Measurements from ENCODE around the gene CAB39L.

- no peak for TF ChIP-seq CTCF (conservative IDR thresholded peaks at IDR 0.05; ENCODE audit: low read depth, low read length)
- TF ChIP-seq RFX5 (IDR thresholded peaks at IDR 0.05; ENCODE audit: low read depth, low read length) = no peak
- TF ChIP-seq RCOR1 (IDR thresholded peaks at IDR 0.05; ENCODE audit: insufficient replicate concordance, low read length) = no peak
- TF ChIP-seq FOS (IDR thresholded peaks at IDR 0.05; ENCODE audit: low read depth, low read length) = no peak
- no peak for TF ChIP-seq RAD21 (IDR thresholded peaks at IDR 0.05; ENCODE audit: low read length)
- no peak for TF ChIP-seq POLR2A (IDR thresholded peaks at IDR 0.05; ENCODE audit: low read depth, low read length)
- no peak for TF ChIP-seq USF2 (IDR thresholded peaks at IDR 0.05; ENCODE audit: low read depth, low read length)
- TF ChIP-seq MAFK (IDR thresholded peaks at IDR 0.05; ENCODE audit: low read depth, low read length) = no peak
- TF ChIP-seq CEBPB (IDR thresholded peaks at IDR 0.05; ENCODE audit: low read depth, low read length) = no peak
These were observed 6.2 kb downstream of the CAB39L start for GRCh38 chr13:49437705-49438104.
